Activated naive CD8-positive, alpha-beta T cell treated with anti-CD3 and anti-CD28 coated beads, Interleukin-2, amount 10 ng/mL, durations not matched to agents 7 days and 5 days (primary cell): Measurements from ENCODE around the gene ACTL7A. TPM values are rescaled to one million over a fixed set of nuclear protein-coding genes. Genes with fewer than 3 reads are reported as not detected.
"Not testable (repeated sequence)": the region's sequence is repeated elsewhere in the genome, so short reads cannot be mapped to it uniquely, and the experiment has no call there.

Source experiments
- ATAC-seq: fragments of 150-1000 bp; cut with Tn5 transposase; one replicate; pipeline ENCODE4 v1.10.0; 2021; ENCODE audit warnings: low read depth, moderate library complexity
- POLR2A ChIA-PET: fragments of 350-600 bp; sonication (Branson Sonifier 250); formaldehyde crosslinking; loops from one replicate; lab custom pipeline; 2021; ENCODE audit warnings: antibody characterized with exemption; lab: Charles Lee
- DNase-seq: peaks from one replicate; pipeline ENCODE4 v3.0.0; 2021
- H3K27ac Mint-ChIP-seq: one replicate; pipeline ENCODE4 v1.8.0; 2022; ENCODE audit warnings: mild to moderate bottlenecking, mixed read lengths
- H3K27me3 Mint-ChIP-seq: one replicate; pipeline ENCODE4 v1.8.0; 2022; ENCODE audit warnings: mild to moderate bottlenecking, moderate library complexity, mixed read lengths
- H3K36me3 Mint-ChIP-seq: one replicate; pipeline ENCODE4 v1.8.0; 2021; ENCODE audit warnings: mild to moderate bottlenecking, mixed read lengths
- H3K4me1 Mint-ChIP-seq: one replicate; pipeline ENCODE4 v1.8.0; 2021; ENCODE audit warnings: mixed read lengths
- H3K4me3 Mint-ChIP-seq: one replicate; pipeline ENCODE4 v1.8.0; 2022; ENCODE audit warnings: mild to moderate bottlenecking, moderate library complexity, mixed read lengths
- H3K9me3 Mint-ChIP-seq: one replicate; pipeline ENCODE4 v1.8.0; 2021; ENCODE audit warnings: mixed read lengths
- total RNA-seq, 2 experiments: library from RNA; stranded (reverse); gene quantifications; one replicate each; pipeline ENCODE4 v1.2.3, GENCODE V29; 2021

The ACTL7A gene
- total RNA-seq, 2 experiments from 2014 or later = not detected

GRCh38 chr9:108837530-108837929 is 24.5 kb upstream of the ACTL7A start:
- Mint-ChIP-seq H3K36me3 (no peaks in the 10 kb centered on the region), H3K4me1 (peaks cover 9% of the 10 kb centered on the region), H3K4me3 (no peak overlapping the region), H3K27me3 (no peaks in the 10 kb centered on the region), H3K27ac (no peak overlapping the region), H3K9me3 (peaks cover 1% of the 10 kb centered on the region)
- DNase-seq = no peak
- POLR2A ChIA-PET = no interaction called here
- no peak for ATAC-seq

DNA sequence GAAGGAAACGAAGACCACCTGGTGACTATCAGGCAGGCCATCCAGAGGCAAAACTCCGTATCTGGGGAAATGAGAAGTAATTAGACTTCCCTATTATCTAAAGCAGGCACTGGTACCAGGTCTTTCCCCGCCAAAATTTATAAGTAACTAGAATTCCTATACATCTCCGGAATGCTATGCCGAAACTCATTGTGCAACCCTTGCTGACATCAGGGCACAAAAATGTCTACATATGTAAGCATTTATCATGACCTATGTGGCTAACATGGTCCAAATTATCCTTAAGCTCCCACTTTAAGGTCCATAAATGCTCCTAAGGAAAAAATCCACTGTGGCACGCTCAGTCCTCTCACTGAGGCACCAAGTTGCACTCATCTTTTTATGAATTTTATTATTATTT is 24.0 kb upstream of the ACTL7A start:
- Mint-ChIP-seq H3K4me1 (peaks cover 14% of the 10 kb centered on the region), H3K36me3 (no peaks in the 10 kb centered on the region), H3K27ac (no peak overlapping the region), H3K4me3 (no peak overlapping the region), H3K27me3 (no peaks in the 10 kb centered on the region), H3K9me3 (peaks cover 1% of the 10 kb centered on the region)
- POLR2A ChIA-PET = no interaction called here
- DNase-seq (no peak), ATAC-seq (no peak)

GRCh38 chr9:108839561-108839960 is 22.5 kb upstream of the ACTL7A start:
- H3K27ac Mint-ChIP-seq, H3K27me3 Mint-ChIP-seq, POLR2A ChIA-PET: not testable (repeated sequence)

DNA sequence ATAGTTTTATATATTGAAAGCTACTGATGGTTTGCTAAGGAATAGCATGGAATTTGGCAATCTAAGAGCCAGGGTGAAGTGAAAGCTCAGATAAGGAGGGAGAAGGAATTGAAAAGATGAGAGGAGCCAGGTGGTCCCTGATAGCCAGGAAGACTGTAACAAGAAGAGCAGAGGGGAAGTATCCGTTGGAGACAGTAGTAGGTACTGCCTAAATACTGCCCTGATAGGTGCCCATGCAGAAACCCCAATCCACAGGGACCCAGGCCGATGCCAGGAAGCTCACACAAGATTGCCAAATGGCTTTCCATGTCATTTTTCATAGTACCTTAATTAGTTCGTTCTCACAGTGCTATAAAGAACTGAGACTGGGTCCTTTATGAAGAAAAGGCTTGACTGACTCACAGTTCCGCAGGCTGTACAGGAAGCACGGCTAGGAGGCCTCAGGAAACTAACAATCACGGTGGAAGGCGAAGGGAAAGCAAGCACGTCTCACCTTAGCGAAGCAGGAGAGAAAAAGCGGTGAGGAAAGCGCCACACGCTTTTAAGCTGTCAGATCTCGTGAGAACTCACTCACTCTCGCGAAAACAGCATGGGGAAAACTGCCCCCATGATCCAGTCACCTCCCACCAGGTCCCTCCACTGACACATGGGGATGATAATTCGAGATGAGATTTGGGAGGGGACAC is 19.3 kb upstream of the ACTL7A start:
- Mint-ChIP-seq H3K36me3 (no peaks in the 10 kb centered on the region), H3K9me3 (peaks cover 1% of the 10 kb centered on the region), H3K27ac (no peak overlapping the region), H3K27me3 (no peaks in the 10 kb centered on the region), H3K4me3 (peak overlapping the region; percentile 70), H3K4me1 (peaks cover 9% of the 10 kb centered on the region)
- no peak for ATAC-seq
- no peak for DNase-seq
- POLR2A ChIA-PET = no interaction called here

More at GRCh38 chr9:108839561-108839960, 22.5 kb upstream of the ACTL7A start:
- H3K9me3 Mint-ChIP-seq, H3K4me3 Mint-ChIP-seq, ATAC-seq, H3K36me3 Mint-ChIP-seq, DNase-seq: not testable (repeated sequence)
- peaks cover 16% of the 10 kb centered on the region for H3K4me1 Mint-ChIP-seq

GRCh38 chr9:108844391-108844790 is 17.7 kb upstream of the ACTL7A start:
- DNase-seq = no peak
- Mint-ChIP-seq H3K36me3 (no peaks in the 10 kb centered on the region), H3K9me3 (peaks cover 1% of the 10 kb centered on the region), H3K27me3 (no peaks in the 10 kb centered on the region), H3K4me1 (peaks cover 9% of the 10 kb centered on the region), H3K4me3 (no peak overlapping the region), H3K27ac (no peak overlapping the region)
- no peak for ATAC-seq
- POLR2A ChIA-PET = interaction anchor here (0.6 kb wide), 1 partner anchor 24 kb away, joined by 3 read pairs; no protein-coding TSS in a partner anchor

DNA sequence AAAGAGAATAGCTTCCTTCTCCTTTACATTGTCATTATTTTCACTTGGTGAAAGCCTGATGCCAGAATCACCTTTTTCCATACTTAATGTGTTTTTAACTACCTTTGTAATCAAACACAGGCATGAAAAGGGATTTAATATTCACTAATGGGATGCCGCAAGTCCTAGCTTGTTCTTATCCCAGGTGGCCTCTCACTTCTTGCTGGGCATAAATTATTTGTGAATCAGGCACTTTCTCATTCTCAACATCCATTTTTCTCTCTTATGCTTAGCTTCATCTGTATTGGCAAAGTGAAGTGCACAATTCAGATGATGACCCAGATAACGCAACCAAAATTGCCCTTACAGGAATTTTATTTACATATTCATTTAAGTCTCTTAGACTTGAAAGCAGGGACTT is 17.2 kb upstream of the ACTL7A start:
- Mint-ChIP-seq H3K27me3 (no peaks in the 10 kb centered on the region), H3K9me3 (peaks cover 1% of the 10 kb centered on the region), H3K27ac (no peak overlapping the region), H3K4me1 (peaks cover 9% of the 10 kb centered on the region), H3K36me3 (no peaks in the 10 kb centered on the region), H3K4me3 (no peak overlapping the region)
- no peak for ATAC-seq
- POLR2A ChIA-PET = no interaction called here
- no peak for DNase-seq

DNA sequence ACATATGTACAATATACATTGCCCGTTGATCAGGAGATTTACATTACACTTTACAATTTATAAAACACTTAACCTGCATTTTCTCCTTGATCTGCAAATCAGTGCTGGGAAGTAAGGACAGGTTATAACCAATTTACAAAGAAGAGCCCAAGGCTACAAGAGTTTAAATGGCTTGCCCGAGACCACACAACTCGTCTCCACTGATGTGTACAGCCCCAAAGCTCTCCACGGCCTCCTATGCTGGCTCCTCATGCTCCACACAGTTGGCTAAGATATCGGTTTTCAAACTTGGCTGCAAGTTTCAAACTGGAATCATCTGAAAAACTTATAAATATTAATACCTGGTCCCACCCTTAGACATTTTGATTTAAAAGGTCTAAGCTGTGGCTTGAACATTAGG is 16.6 kb upstream of the ACTL7A start:
- ATAC-seq = no peak
- Mint-ChIP-seq H3K4me1 (peaks cover 9% of the 10 kb centered on the region), H3K9me3 (peaks cover 1% of the 10 kb centered on the region), H3K27me3 (no peaks in the 10 kb centered on the region), H3K27ac (no peak overlapping the region), H3K36me3 (no peaks in the 10 kb centered on the region), H3K4me3 (no peak overlapping the region)
- POLR2A ChIA-PET = no interaction called here
- no peak for DNase-seq

- ATAC-seq (no peak), DNase-seq (no peak)
- Mint-ChIP-seq H3K27ac (no peak overlapping the region), H3K36me3 (no peaks in the 10 kb centered on the region), H3K4me3 (no peak overlapping the region), H3K9me3 (peaks cover 1% of the 10 kb centered on the region), H3K4me1 (peaks cover 9% of the 10 kb centered on the region), H3K27me3 (no peaks in the 10 kb centered on the region)
- POLR2A ChIA-PET = no interaction called here
These were observed 16.1 kb upstream of the ACTL7A start for GRCh38 chr9:108845947-108846346.

- H3K4me1 Mint-ChIP-seq, H3K9me3 Mint-ChIP-seq, DNase-seq, H3K27ac Mint-ChIP-seq, H3K27me3 Mint-ChIP-seq, H3K4me3 Mint-ChIP-seq, H3K36me3 Mint-ChIP-seq, POLR2A ChIA-PET, ATAC-seq: not testable (repeated sequence)
These were observed 13.8 kb upstream of the ACTL7A start for GRCh38 chr9:108848296-108848695.

DNA sequence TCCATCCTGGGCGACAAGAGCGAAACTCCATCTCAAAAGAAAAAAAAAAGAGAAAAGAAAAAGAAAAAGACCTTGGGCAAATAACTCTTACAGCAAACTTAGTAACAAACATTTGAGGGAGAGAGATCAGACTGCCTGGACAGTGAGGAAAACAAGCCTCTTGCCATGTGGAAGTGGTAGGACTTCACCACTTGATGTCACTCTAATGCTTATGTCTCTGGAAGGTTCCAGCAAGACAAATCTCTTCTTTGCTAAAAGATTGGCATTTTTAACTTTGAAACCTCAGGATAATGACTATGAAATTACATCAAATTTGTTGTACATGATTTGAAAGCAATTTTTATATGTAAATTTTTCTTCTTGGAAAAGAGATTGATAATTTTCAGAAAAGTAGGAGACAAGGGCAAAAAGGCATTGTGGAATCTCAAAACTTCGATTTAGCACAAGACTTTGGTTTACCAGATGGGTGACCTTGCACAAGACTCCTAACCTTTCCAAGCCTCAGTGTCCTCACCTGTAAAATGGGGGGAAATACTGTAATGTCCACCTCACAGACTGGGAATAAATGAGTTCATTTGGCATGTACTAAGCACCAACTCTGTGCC is 11.7 kb upstream of the ACTL7A start:
- no peak for ATAC-seq
- Mint-ChIP-seq H3K4me1 (no peaks in the 10 kb centered on the region), H3K27me3 (no peaks in the 10 kb centered on the region), H3K36me3 (no peaks in the 10 kb centered on the region), H3K4me3 (no peak overlapping the region), H3K9me3 (no peaks in the 10 kb centered on the region), H3K27ac (no peak overlapping the region)
- POLR2A ChIA-PET = no interaction called here
- DNase-seq = no peak

DNA sequence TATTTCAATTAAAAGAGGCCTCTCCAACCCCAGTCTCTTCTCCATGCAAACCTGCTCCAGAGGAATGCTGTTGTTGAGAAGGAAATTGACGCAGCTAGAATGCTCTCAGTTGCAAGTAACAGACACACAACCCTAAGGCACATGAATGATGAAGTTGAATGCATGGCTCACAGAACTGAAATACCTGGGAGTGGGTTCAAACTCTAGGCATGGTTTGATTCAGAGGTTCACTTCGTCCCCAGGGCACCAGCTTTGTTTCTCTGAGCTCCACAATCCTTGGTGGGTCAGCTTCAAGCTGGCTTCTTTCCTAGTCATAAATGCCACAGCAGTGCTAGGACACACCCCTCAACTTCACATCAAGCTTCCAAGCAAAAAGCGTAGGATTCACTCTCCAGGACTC is 10.9 kb upstream of the ACTL7A start:
- POLR2A ChIA-PET = no interaction called here
- no peaks in the 10 kb centered on the region for H3K36me3 Mint-ChIP-seq
- H3K4me3 Mint-ChIP-seq = no peak overlapping the region
- H3K4me1 Mint-ChIP-seq = no peaks in the 10 kb centered on the region
- ATAC-seq = no peak
- no peaks in the 10 kb centered on the region for H3K9me3 Mint-ChIP-seq
- no peak overlapping the region for H3K27ac Mint-ChIP-seq
- no peak for DNase-seq
- H3K27me3 Mint-ChIP-seq = no peaks in the 10 kb centered on the region

- no peaks in the 10 kb centered on the region for H3K4me1 Mint-ChIP-seq
- H3K36me3 Mint-ChIP-seq = no peaks in the 10 kb centered on the region
- H3K4me3 Mint-ChIP-seq = no peak overlapping the region
- no peaks in the 10 kb centered on the region for H3K9me3 Mint-ChIP-seq
- no peak for ATAC-seq
- POLR2A ChIA-PET = no interaction called here
- DNase-seq = no peak
- H3K27ac Mint-ChIP-seq = no peak overlapping the region
- no peaks in the 10 kb centered on the region for H3K27me3 Mint-ChIP-seq
These were observed 10.0 kb upstream of the ACTL7A start for GRCh38 chr9:108852079-108852478.

- Mint-ChIP-seq H3K36me3 (no peaks in the 10 kb centered on the region), H3K4me3 (no peak overlapping the region), H3K4me1 (no peaks in the 10 kb centered on the region), H3K27ac (no peak overlapping the region), H3K27me3 (peaks cover 2% of the 10 kb centered on the region), H3K9me3 (no peaks in the 10 kb centered on the region)
- ATAC-seq (no peak), DNase-seq (no peak)
- POLR2A ChIA-PET = no interaction called here
These were observed 8.0 kb upstream of the ACTL7A start for GRCh38 chr9:108854094-108854493.
